GM19351 (cell line): ENCODE data around the gene CHID1.
A peak's percentile ranks its signal among the peaks of the same experiment; 100 is the strongest.

Experiments used
- ATAC-seq: cut with Tn5 transposase; IDR thresholded peaks from one replicate; pipeline ENCODE4 v1.9.1; 2021; ENCODE audit warnings: mild to moderate bottlenecking, moderate library complexity; ENCODE audit not compliant: unreplicated experiment

CHID1 gene

GRCh38 chr11:826227-826621 lies 84.4 kb downstream of the CHID1 start:
- no peak for ATAC-seq

- ATAC-seq, result no peak
These were observed 85.0 kb downstream of the CHID1 start for GRCh38 chr11:825366-826226.

GRCh38 chr11:824942-825341 lies 85.7 kb downstream of the CHID1 start:
- ATAC-seq, result no peak

GRCh38 chr11:824292-824880 lies 86.2 kb downstream of the CHID1 start:
- no peak for ATAC-seq

GRCh38 chr11:823441-824291 lies 86.9 kb downstream of the CHID1 start:
- ATAC-seq, result no peak

GRCh38 chr11:821512-822371 lies 88.9 kb downstream of the CHID1 start:
- no peak for ATAC-seq

GRCh38 chr11:820655-821511 lies 89.7 kb downstream of the CHID1 start:
- no peak for ATAC-seq

GRCh38 chr11:819943-820649 lies 90.5 kb downstream of the CHID1 start:
- peak; percentile 68 for ATAC-seq

GRCh38 chr11:819129-819931 lies 91.3 kb downstream of the CHID1 start:
- ATAC-seq, result peak; percentile 70

GRCh38 chr11:818396-819128 lies 92.0 kb downstream of the CHID1 start, which contains the start of gene PNPLA2:
TSS of gene PNPLA2 (plus strand) at chr11:818914. CDS start at chr11:819719, 805 bp downstream.
- no peak for ATAC-seq
